ENCODE results near the gene SPON2. TPM values are rescaled to one million over a fixed set of nuclear protein-coding genes. Genes with fewer than 3 reads are reported as not detected.

The SPON2 gene
- total RNA-seq, 1 donor from 2014 or later: 517 TPM

DNA sequence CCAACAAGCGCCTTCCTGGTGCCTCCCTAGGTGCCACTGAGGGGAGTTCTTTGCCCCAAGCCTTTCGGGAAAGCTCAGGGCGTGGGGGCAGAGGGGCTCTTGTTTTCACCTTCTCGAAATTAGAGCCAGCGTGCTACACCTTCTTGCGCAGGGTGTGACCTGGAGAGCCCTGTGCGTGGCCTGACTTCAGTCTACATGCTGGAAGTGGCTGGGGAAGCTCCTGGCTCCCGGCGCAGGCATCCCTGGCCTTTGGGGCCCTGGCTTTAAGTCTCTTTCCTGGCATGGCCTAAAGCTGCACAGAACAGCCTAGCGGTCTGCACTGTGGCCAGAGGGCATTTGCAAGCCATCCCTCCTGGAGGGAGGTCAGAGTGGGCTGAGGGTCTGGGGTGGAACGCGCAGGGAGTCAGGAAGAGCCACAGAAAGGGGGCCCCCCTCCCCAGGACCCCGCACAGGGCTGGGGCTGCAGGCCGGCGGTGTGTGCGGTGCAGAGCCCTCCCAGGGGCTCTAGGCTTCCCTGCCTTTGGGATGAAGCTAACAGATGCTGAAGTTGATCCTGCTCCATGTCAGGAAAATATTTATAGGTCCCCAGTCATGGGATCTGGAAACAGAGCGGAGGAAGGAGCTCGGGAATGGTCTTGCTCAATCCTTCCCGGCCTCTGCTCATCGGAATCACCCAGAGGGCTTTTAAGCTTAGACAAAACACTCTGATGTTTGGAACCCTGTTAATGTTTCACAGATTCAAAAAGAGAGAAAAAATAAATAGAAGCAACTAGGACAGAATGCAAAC, 781 bp upstream of the SPON2 start:
- DNase-seq: peak; percentile 81

DNA sequence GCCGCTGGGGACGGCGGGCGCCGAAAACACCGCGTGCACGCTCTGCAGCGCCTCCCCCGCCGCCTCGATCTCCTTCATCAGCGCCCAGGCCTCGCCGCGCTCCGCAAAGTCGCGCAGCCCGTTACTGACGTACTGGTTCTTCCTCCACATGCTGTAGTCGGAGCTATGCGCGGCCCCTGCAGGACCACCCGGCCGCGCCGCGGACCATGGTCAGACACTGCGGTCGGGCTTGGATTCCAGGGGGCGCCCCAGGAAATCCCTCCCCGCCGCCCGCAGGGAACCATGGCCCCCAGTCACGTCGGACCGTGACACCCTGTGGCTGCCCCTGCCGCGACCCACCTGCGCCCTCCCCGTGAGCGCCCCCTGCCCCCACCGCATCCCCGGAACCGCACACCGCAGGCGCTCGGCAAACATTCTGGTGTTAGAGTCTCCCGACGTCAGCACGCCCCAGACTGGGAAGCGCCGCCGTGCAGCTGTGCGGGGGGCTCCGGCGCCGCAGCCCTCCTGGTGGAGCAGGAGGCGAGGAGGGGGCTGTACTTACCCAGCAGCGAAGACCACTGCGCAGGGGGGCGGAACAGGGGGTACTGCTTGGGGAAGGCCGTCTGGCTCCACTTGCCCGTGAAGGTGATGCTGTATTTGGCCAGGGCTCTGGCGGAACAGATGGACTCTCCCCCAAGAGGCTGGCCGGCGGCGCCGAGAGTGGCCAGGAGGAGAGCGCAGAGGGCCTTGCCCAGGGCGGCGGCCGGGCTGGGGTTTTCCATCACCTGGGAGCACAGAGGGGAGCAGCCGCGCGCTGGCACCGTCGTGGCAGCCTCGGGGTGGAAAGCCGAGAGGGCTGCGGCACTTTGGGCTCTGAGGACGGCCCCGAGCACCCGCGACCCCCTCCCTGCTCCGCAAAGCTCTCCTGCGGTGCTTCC, 814 bp downstream of the SPON2 start:
- peak; percentile 56 for DNase-seq

DNA sequence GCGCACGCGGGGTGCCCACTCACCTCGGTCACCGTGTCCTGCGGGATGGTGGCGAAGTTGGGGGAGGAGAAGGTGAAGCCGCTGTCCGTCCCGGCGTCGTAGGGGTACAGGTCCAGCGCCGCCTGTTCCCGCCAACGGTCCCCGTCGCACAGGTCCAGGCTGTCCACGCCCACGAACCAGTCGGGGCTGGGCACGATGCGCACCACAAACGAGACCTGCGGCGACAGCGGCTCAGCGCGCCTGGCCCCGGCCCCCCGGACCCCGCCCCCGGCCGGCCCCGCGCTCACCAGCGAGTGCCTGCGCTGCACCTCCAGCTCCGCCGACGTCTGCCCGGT, 1.4 kb downstream of the SPON2 start:
- DNase-seq: no peak

DNA sequence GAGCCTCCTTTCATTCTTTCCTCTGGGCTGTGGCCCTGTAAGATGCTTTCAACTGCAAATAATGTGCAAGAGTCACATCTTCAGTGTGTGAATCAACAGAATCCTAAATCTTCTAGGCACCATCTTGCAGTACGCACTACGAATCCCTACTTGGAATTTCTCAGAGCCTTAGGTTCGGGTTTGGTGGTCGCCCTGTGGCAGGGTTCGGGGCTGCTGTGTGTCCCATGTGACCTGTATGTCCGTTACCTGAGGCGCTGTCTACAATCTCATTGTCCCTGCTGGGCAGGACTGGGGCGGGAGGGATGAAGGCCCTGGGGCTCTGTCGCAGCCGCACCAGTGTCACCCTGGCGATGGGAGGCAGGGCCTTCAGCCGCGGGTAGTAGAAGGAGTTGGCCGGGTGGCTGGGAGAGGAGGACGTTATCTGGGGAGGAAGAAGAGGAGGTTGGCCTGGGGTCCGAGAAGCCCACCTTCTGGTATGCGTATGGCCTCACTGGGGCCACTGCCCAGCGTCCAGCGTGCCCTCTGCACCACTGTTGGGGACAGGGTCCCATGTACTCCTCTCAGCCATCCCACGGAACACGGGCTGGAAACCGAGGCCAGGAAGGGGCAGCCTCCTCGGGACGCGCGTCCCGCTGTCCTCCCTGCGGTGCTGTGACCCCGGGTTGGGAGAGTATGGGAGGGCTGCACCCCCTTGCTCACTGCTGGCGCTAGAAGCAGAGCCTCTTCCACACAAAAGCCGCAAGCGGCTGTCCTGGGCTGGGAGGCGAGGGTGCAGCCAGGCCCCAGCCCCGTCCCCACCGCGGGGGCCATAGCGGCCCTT, 2.0 kb downstream of the SPON2 start:
- no peak for DNase-seq

- no peak for DNase-seq
Observed at GRCh38 chr4:1169691-1170096, 2.7 kb downstream of the SPON2 start.

DNA sequence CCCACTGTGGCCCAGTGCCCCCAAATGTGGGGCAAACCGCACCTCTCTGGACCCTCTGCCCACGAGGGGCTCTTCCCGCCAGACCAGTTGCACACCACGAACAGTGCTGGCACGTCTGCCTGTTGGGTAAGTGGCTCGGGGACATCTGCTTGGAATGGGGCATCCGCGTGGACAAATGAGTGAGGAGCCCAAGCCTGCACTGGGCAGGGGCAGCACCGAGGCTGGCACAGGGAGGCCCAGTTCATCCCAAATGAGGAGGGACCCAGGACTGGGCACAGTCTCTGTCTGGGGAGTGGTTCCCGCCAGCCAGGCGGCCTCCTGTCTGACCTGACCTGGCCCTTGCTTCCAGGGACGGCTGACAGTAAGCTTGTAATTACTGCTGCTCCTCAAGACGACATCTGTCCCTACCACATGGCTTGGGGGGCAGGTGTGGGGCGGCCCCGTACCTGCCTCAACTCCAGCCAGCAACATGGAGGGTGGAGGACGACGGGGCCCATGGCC, 3.2 kb downstream of the SPON2 start:
- no peak for DNase-seq

DNA sequence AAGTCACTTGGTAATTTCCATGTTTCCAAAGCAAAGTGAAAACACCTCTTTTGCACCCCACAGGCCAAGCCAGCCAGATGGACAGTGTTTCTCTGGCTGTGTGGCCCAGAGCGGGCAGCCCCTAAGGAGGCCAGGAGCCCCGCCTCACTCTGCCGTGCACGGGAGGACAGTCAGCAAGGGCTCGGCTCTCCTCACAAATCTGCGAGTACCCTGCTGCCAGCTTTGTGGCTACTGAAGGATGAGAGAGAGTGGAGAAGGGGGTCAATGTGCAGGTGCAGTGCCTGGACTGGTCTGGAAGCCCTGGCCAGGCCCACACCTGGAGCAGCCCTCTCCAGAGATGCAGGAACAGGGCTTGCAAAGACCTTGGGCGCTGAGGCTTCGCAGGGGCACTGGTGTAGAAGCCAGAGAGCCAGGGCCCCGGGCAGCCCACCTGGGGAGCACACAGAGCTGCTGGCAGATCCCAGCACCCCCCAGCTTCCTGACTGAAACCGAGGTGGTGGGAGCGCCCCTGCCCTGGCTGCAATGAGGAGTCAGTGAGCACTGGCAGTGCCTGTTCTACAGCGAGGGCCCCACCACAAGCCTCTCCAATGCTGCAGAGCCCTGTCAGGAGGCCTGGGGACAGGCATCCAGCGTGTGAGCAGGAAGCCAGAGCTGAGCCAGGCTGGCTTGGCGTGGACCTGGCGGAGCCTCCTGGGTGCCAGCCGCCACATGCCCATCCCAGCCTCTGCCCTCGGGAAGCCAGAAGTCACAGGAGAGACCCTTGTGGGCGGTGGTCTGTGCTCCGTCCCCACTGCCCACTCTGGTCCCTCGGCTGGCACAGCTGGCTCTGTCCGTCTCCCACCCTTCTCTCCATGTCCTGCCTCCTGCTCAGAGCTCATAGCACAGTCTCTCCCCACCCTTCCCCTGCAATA, 3.9 kb downstream of the SPON2 start:
- DNase-seq: peak; percentile 63

DNA sequence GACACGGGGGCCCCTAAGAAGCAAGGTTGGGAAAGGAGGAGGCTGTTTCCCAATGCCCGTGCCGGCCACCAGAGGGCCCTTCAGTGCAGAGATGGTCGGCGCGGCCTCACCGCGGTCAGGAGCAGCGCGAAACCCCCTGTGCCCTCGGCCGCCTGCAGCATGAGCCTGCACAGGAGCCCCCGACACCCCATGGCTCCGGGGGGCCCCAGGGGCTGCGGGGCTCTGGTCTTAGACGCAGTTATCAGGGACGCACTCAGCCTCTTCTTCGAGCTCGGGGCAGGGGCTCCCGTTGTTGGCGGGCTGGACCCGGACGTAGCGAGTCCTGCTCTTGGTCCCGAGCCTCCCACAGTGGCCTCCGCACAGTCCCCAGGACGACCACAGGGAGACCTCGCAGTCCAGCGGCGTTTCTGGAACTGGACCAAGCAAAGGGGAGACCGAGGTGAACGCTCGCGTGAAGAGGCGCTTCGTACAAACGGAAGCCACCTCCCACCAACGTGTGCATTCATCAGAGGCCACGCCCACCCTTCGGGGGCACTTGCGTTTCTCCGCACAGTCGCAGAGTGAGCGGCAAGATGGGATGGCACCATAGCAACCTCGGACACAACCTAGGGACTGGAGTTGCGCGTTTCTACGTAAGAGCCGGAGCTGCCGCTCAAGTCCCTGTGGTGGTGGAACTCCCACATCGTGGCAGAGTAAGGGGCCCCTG, 5.0 kb downstream of the SPON2 start:
- peak; percentile 89 for DNase-seq

DNA sequence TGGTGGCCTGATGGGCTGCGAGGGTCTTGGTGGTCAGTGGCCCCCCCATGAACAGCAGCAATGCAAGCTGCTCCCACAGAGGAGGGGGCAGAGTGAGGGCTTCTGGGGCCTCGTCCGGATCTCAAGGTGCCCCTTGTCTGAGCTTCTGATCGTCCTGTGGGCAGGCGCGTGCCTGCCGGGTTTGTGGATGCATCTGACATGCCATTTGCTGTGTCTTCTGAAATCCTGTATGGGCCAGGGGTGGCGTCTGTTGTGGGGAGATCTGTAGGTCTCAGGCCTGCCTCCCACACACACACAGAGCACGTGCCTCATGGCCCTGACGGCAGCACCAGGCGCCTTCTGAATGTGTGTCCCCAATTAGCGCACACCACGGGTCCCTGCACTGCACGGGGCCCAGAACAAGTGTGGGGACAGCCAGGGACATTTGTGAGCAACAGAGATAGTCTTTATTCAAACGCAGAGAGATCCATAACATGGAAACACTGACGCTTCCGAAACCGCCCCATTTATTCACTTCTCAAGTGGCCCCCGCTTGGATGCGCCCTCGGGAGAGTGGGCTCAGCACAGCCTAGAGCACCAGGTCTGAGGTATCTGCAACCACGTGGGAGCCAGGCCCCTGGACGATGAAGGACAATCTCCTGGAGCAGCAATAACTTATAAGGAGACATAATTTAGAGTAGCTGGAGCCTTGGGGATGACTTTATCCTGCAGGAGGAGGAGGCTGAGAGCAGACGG, 5.7 kb downstream of the SPON2 start:
- DNase-seq: no peak

DNA sequence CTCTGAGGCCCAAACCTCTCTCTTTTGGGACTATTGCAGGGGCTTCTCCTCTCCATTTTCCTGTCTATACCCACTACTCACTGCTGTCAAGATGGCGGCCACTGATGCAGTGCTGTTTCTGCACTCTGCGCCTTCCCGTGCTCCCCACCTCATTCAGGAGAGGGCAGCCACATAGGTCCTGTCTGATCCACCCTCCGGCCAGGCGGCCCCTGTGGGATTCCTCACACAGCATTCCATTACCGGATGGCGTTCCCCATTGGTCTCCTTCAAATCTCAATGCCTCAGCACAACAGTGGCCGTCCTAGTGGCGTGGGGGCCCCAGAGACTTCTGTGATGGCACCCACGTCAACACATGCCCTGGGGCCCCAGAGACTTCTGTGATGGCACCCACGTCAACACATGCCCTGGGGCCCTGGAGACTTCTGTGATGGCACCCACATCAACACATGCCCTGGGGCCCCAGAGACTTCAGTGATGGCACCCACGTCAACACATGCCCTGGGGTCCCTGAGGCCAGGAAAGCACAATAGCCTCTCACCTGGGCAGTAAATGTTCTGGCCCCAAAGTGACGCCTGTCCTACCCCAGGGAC, 7.3 kb downstream of the SPON2 start:
- DNase-seq: no peak

DNA sequence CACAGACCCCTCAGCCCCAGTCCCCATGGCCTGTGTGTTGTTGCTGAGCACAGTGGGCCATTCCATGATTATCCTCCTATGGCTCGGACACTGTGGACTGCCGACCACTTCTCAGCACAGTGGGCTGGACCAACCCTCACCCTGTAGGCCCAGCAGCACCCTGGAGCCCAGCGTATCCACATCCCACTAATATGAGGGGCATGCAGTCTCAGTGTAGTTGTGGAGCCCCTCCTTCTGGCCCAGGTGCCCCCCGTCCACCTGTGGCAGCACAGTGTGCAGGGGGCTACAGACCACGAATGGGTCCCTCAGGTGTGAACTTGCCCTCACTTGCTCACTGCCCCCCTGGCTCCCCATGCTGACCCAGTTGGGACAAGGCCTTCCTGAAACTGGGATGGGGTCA, 7.9 kb downstream of the SPON2 start:
- DNase-seq: no peak

- DNase-seq: no peak
Observed at GRCh38 chr4:1164040-1164439, 8.3 kb downstream of the SPON2 start.

DNA sequence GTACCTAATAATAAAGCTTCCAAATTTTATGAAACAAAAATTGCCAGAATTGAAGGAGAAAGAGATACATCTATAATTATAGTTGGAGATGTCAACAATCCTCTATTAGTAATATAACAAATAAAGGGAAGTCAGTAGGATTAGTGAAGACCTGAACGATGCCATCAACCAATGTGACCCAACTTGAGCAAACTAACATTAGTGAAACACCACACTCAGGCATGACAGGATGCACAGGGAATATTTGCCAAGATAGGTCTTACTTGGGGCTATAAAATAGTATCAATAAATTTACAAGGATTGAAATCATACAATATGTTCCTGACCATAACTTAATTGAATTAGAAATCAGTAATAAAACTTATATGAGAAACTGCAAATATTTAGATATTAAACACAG, 12.0 kb downstream of the SPON2 start:
- DNase-seq: no peak

DNA sequence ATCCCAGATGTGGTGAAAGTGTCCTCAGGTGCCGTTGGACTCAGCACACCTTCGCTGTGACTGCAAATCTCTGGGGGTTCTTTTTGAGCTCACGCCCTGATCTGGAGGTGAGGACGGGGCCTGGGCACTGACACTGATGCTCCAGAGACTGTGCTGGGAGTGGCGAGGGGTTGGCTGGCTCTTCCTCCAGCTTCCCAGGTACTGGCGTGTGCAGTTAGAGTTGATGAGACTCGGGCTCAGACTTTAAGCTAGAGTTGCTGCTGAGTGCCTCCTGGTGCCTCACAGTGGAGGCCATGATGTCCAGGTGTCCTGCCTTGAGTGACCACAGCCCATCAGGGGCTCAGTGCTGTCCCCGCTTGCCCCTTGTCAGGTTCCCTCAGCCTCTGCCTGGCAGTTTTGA, 16.3 kb downstream of the SPON2 start:
- no peak for DNase-seq

DNA sequence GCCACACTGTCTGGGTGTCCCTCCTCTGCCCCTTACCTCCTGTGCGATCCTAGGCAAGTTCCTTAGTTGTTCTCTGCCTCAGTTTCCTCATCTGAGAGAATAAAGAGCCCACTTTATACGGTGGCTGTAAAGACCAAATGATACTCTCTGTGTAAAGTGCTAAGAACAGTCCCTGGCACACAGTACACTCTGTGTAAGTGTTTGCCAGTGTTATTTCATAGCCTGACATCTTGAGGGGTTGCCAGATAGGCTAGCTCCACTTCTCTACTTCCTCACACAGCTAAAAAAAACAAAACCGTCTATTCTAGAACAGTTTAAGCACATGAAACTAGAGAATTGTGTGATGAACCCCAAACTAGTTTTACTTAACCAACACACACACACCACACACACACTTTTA, 17.1 kb downstream of the SPON2 start:
- no peak for DNase-seq

DNA sequence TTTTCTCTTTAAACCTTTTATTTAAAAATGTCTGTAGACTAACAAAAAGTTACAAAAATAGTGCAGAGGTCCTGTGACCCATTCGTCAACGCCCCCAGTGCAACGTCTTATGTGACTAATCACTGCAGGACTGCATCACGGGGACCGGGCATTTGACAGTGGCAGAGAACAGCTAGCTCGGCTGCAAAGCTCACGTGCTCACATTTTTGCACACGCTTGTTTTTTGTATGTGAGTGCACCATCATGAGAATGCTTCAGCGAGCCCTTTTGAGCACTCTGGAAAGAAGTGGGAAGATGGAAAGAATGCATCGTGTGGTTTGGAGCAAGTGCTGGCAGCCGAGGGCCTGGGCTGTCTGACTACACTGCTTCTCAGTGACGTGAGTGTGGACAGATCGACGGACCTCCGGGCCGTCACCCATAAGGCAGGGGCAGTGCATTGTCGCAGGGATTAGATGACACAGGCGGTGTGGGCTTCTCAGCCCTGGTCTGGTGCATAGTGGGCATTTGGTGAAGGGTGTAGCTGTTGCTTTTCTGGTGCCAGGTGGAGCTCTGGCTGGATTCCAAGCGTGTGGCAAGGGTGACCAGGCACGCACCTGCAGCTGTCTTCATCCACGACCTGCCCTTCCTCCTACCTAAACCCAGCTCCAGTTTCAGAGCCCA, 17.7 kb downstream of the SPON2 start:
- DNase-seq: no peak

- no peak for DNase-seq
Observed at GRCh38 chr4:1154126-1154522, 18.3 kb downstream of the SPON2 start.

- DNase-seq: no peak
Observed at GRCh38 chr4:1153567-1154090, 18.8 kb downstream of the SPON2 start.

GRCh38 chr4:1152290-1152689, 20.1 kb downstream of the SPON2 start:
- DNase-seq: no peak
